K562 (cell line): Measurements from ENCODE around the gene ZNHIT6. TPM values are rescaled to one million over a fixed set of nuclear protein-coding genes. Genes with fewer than 3 reads are reported as not detected.

Experiments used
- CBFA2T2 ChIP-seq: fragments of 450-650 bp; conservative IDR thresholded peaks from 2 replicates; pipeline ENCODE4 v1.6.1; 2017; ENCODE audit warnings: mild to moderate bottlenecking
- CBFA2T3 ChIP-seq: fragments of 450-650 bp; IDR thresholded peaks from 2 replicates; pipeline ENCODE4 v1.6.1; 2017
- DPF2 ChIP-seq: fragments of 450-650 bp; IDR thresholded peaks from 2 replicates; pipeline ENCODE4 v1.6.1; 2016
- GATA2 ChIP-seq: sonication (generic); formaldehyde crosslinking; IDR thresholded peaks from 2 replicates; pipeline ENCODE4 v1.4.0; 2020; ENCODE audit warnings: mild to moderate bottlenecking, missing genetic modification reagents
- HBP1 ChIP-seq: fragments of 450-650 bp; formaldehyde crosslinking; IDR thresholded peaks from 2 replicates; pipeline ENCODE4 v1.4.0; 2022; ENCODE audit warnings: missing genetic modification characterization
- HMBOX1 ChIP-seq: sonication (generic); IDR thresholded peaks from 2 replicates; pipeline ENCODE4 v1.6.1; 2016
- HMGXB4 ChIP-seq: sonication (generic); formaldehyde crosslinking; IDR thresholded peaks from 2 replicates; pipeline ENCODE4 v1.8.1; 2023; ENCODE audit warnings: mild to moderate bottlenecking, missing genetic modification reagents
- MYNN ChIP-seq, 2 experiments: sonication (generic); formaldehyde crosslinking in 1 of 2; IDR thresholded peaks; 2 replicates each; pipeline versions ENCODE4 v1.5.0 to v1.6.1; 2016 to 2020; ENCODE audit warnings: antibody characterized with exemption in 1 of 2, missing genetic modification reagents in 1 of 2
- PRDM10 ChIP-seq: fragments of 450-650 bp; IDR thresholded peaks from 2 replicates; pipeline ENCODE4 v1.6.1; 2018; ENCODE audit not compliant: partially characterized antibody
- SMAD3 ChIP-seq: fragments of 450-650 bp; formaldehyde crosslinking; conservative IDR thresholded peaks from 2 replicates; pipeline ENCODE4 v1.4.0; 2020; ENCODE audit warnings: mild to moderate bottlenecking
- SPI1 ChIP-seq: IDR thresholded peaks from 2 replicates; pipeline ENCODE4 v1.6.1; 2011; ENCODE audit warnings: low read depth, low read length, control low read depth, borderline replicate concordance
- TAL1 ChIP-seq: fragments of 450-650 bp; IDR thresholded peaks from 2 replicates; pipeline ENCODE4 v1.6.1; 2016; ENCODE audit warnings: mild to moderate bottlenecking
- TCF3 ChIP-seq: sonication (generic); formaldehyde crosslinking; IDR thresholded peaks from 2 replicates; pipeline ENCODE4 v1.4.0; 2020; ENCODE audit warnings: mild to moderate bottlenecking, missing genetic modification reagents
- ZBTB11 ChIP-seq, 3 experiments: fragments of 200-800 bp in 1 of 3; fragments of 250-450 bp in 1 of 3; fragments of 450-650 bp in 1 of 3; sonication (Bioruptor Pico) in 1 of 3; sonication (Bioruptor generic) in 1 of 3; formaldehyde crosslinking in 1 of 3; IDR thresholded peaks; 2 replicates each; pipeline versions ENCODE4 v1.6.1 to v1.8.0; 2016 to 2022; ENCODE audit warnings: mild to moderate bottlenecking in 2 of 3, missing genetic modification characterization in 2 of 3, missing compliant biosample characterization in 1 of 3, moderate library complexity in 1 of 3
- ZBTB7A ChIP-seq: IDR thresholded peaks from 2 replicates; pipeline ENCODE4 v1.6.1; 2011; ENCODE audit warnings: low read depth, mild to moderate bottlenecking, low read length, moderate library complexity, borderline replicate concordance; ENCODE audit not compliant: control insufficient read depth
- polyA plus RNA-seq, 8 experiments: library from polyadenylated mRNA; depleted of rRNA in 4 of 8; stranded (reverse) in 5 of 8; unstranded in 3 of 8; fragments of >200 nt; fragmentation: Nextera tagmentation in 2 of 8; fragmentation: Illumina TruSeq in 1 of 8; extraction: Ambion mirVana in 2 of 8; extraction: Trizol in 1 of 8; gene quantifications; 2 replicates each; pipeline versions ENCODE4 v1.2.1 to v1.2.3, GENCODE V29; 2011 to 2014; ENCODE audit warnings: inconsistent platforms in 1 of 8, missing spikeins in 1 of 8
- total RNA-seq, 7 experiments: library from RNA; depleted of rRNA in 6 of 7; stranded (reverse); fragments of >200 nt in 6 of 7; fragmentation: Illumina TruSeq in 2 of 7; extraction: Trizol in 2 of 7; gene quantifications; 2 replicates each; pipeline versions ENCODE4 v1.2.1 to v1.2.3, GENCODE V29; 2011 to 2021; ENCODE audit warnings: low replicate concordance in 1 of 7

The ZNHIT6 gene
- total and polyA plus RNA-seq, 9 of the 15 experiments (the other 6 are each of a cell fraction or from before 2014, with no cell fraction given) = 15.4 to 37.6 (median 21.7) TPM

GRCh38 chr1:85628791-85629531, 79.3 kb downstream of the ZNHIT6 start (continued):
- TF ChIP-seq TCF3 (peak; percentile 79), SPI1 (peak; percentile 37; the same call in 1 of the 2 replicates), MYNN (IDR thresholded peaks at IDR 0.05) (peak; percentile 77; the same call in 1 of the 2 replicates), MYNN (CRISPR knock-in tag; IDR thresholded peaks at IDR 0.05) (no peak), ZBTB7A (peak; percentile 37; the same call in 1 of the 2 replicates), HMGXB4 (CRISPR knock-in tag) (no peak), CBFA2T3 (peak; percentile 72), DPF2 (peak; percentile 43; the same call in 1 of the 2 replicates), ZBTB11 (CRISPR knock-in tag; IDR thresholded peaks at IDR 0.05) (peak in 1 of 3 experiments; percentile 56; a peak in 1 of 6 replicates), PRDM10 (peak; percentile 77), HMBOX1 (no peak), HBP1 (CRISPR knock-in tag) (no peak), SMAD3 (CRISPR knock-in tag) (no peak), TAL1 (peak; percentile 44; the same call in 1 of the 2 replicates), GATA2 (CRISPR knock-in tag) (peak; percentile 20; the same call in 1 of the 2 replicates), CBFA2T2 (peak; percentile 49)
